ENCODE measurements around the gene CHCHD6.

DNA sequence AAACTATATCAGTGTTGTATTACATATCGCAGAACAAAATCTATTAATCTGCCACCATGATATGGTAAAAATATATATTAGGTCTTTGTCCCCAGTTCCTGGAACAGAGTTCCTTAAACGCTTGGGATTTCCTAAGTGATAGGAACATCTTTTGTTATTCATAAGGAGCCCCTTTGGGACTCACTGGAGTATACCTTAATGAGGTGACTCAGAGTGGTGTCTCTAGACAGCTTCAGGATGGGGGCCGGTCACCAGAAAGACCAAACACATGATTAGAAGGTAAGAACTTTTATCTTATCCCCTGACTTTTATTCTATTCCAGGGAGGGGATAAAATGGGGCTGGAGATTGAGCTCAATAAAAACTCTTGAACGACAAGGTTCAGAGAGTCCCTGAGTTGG lies 12.3 kb upstream of the CHCHD6 start:
- TF ChIP-seq GATA2 (IDR thresholded peaks at IDR 0.05; ENCODE audit: low read depth, low read length) (no peak), GATA3 (IDR thresholded peaks at IDR 0.05; ENCODE audit: low read depth, low read length) (no peak)
